ENCODE data around the gene DGUOK. TPM values are rescaled to one million over a fixed set of nuclear protein-coding genes. Genes with fewer than 3 reads are reported as not detected.
"Not testable (repeated sequence)": the region's sequence is repeated elsewhere in the genome, so short reads cannot be mapped to it uniquely, and the experiment has no call there.

The DGUOK gene
- polyA plus RNA-seq, 1 donor from 2014 or later: 168 TPM

GRCh38 chr2:73877984-73878383 lies 48.7 kb upstream of the DGUOK start:
- H3K9me2 ChIP-seq (ENCODE audit: insufficient read depth, low read length); H3K4me2 ChIP-seq (ENCODE audit: low read length); H3K4me3 ChIP-seq (ENCODE audit: low read length); H3K9me3 ChIP-seq (ENCODE audit: low read length); H3K27me3 ChIP-seq (ENCODE audit: insufficient read depth, low read depth, low read length); H3K79me2 ChIP-seq (replicated peaks; ENCODE audit: insufficient read depth, low read length); H3F3A ChIP-seq (ENCODE audit: insufficient read depth, low read length, poor library complexity, severe bottlenecking); H3K36me3 ChIP-seq (ENCODE audit: insufficient read depth, low read length); H4K20me1 ChIP-seq (ENCODE audit: insufficient read depth); H3K9ac ChIP-seq (ENCODE audit: low read length); H3K27ac ChIP-seq (ENCODE audit: low read length); H2AFZ ChIP-seq (ENCODE audit: low read depth, low read length): not testable (repeated sequence)

DNA sequence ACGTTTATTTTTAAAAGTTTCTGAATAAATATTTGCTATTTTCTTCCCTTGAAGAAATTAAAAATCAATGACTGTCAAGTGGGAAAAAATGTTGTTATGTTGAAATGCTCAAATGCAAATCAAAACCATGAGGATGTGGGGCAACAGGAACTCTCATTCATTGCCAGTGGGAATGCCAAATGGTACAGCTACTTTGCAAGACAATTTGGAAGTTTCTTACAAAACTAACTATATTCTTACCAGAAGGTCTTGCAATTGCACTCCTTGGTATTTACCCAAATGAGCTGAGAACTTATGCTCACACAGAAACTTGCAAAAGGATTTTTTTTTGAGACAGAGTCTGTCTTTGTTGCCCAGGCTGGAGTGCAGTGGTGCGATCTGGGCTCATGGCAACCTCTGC lies 41.3 kb upstream of the DGUOK start:
- TF ChIP-seq EZH2 (IDR thresholded peaks at IDR 0.05; ENCODE audit: borderline replicate concordance, insufficient read depth, low read length, poor library complexity, severe bottlenecking) (no peak), MXI1 (conservative IDR thresholded peaks at IDR 0.05; ENCODE audit: poor library complexity, severe bottlenecking) (no peak), POLR2AphosphoS5 (IDR thresholded peaks at IDR 0.05) (no peak), RAD21 (conservative IDR thresholded peaks at IDR 0.05) (no peak), TAF1 (IDR thresholded peaks at IDR 0.05; ENCODE audit: low read depth) (no peak), EP300 (conservative IDR thresholded peaks at IDR 0.05; ENCODE audit: poor library complexity, severe bottlenecking) (no peak), SMC3 (conservative IDR thresholded peaks at IDR 0.05; ENCODE audit: poor library complexity) (no peak), REST (IDR thresholded peaks at IDR 0.05; ENCODE audit: borderline replicate concordance) (no peak)
- TF ChIP-seq, protein P1, sequence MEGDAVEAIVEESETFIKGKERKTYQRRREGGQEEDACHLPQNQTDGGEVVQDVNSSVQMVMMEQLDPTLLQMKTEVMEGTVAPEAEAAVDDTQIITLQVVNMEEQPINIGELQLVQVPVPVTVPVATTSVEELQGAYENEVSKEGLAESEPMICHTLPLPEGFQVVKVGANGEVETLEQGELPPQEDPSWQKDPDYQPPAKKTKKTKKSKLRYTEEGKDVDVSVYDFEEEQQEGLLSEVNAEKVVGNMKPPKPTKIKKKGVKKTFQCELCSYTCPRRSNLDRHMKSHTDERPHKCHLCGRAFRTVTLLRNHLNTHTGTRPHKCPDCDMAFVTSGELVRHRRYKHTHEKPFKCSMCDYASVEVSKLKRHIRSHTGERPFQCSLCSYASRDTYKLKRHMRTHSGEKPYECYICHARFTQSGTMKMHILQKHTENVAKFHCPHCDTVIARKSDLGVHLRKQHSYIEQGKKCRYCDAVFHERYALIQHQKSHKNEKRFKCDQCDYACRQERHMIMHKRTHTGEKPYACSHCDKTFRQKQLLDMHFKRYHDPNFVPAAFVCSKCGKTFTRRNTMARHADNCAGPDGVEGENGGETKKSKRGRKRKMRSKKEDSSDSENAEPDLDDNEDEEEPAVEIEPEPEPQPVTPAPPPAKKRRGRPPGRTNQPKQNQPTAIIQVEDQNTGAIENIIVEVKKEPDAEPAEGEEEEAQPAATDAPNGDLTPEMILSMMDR (IDR thresholded peaks at IDR 0.05; ENCODE audit: poor library complexity, severe bottlenecking): no peak
- Histone ChIP-seq H3K36me3 (ENCODE audit: insufficient read depth, low read length) (no peaks in the 10 kb centered on the region), H3K79me2 (replicated peaks; ENCODE audit: insufficient read depth, low read length) (no peaks in the 10 kb centered on the region), H3K4me2 (ENCODE audit: low read length) (no peak overlapping the region), H3K27ac (ENCODE audit: low read length) (no peak overlapping the region), H3K9me2 (ENCODE audit: insufficient read depth, low read length) (no peaks in the 10 kb centered on the region), H2AFZ (ENCODE audit: low read depth, low read length) (no peak overlapping the region), H3K27me3 (ENCODE audit: insufficient read depth, low read depth, low read length) (no peaks in the 10 kb centered on the region), H3K9me3 (ENCODE audit: low read length) (no peaks in the 10 kb centered on the region), H3K9ac (ENCODE audit: low read length) (no peak overlapping the region), H3F3A (ENCODE audit: insufficient read depth, low read length, poor library complexity, severe bottlenecking) (no peaks in the 10 kb centered on the region), H4K20me1 (ENCODE audit: insufficient read depth) (no peaks in the 10 kb centered on the region), H3K4me3 (ENCODE audit: low read length) (no peak overlapping the region)

GRCh38 chr2:73886357-73886756 lies 40.3 kb upstream of the DGUOK start:
- Histone ChIP-seq H3K9ac (ENCODE audit: low read length) (no peak overlapping the region), H3K27ac (ENCODE audit: low read length) (no peak overlapping the region), H2AFZ (ENCODE audit: low read depth, low read length) (no peak overlapping the region), H3K27me3 (ENCODE audit: insufficient read depth, low read depth, low read length) (no peaks in the 10 kb centered on the region), H3K4me2 (ENCODE audit: low read length) (no peak overlapping the region), H4K20me1 (ENCODE audit: insufficient read depth) (no peaks in the 10 kb centered on the region), H3K4me3 (ENCODE audit: low read length) (no peak overlapping the region), H3K79me2 (replicated peaks; ENCODE audit: insufficient read depth, low read length) (no peaks in the 10 kb centered on the region), H3K9me3 (ENCODE audit: low read length) (no peaks in the 10 kb centered on the region), H3K36me3 (ENCODE audit: insufficient read depth, low read length) (no peaks in the 10 kb centered on the region), H3K9me2 (ENCODE audit: insufficient read depth, low read length) (no peaks in the 10 kb centered on the region), H3F3A (ENCODE audit: insufficient read depth, low read length, poor library complexity, severe bottlenecking) (no peaks in the 10 kb centered on the region)
- TF ChIP-seq REST (IDR thresholded peaks at IDR 0.05; ENCODE audit: borderline replicate concordance) (no peak), EZH2 (IDR thresholded peaks at IDR 0.05; ENCODE audit: borderline replicate concordance, insufficient read depth, low read length, poor library complexity, severe bottlenecking) (no peak), RAD21 (conservative IDR thresholded peaks at IDR 0.05) (no peak), MXI1 (conservative IDR thresholded peaks at IDR 0.05; ENCODE audit: poor library complexity, severe bottlenecking) (no peak), SMC3 (conservative IDR thresholded peaks at IDR 0.05; ENCODE audit: poor library complexity) (no peak), POLR2AphosphoS5 (IDR thresholded peaks at IDR 0.05) (no peak), TAF1 (IDR thresholded peaks at IDR 0.05; ENCODE audit: low read depth) (no peak), EP300 (conservative IDR thresholded peaks at IDR 0.05; ENCODE audit: poor library complexity, severe bottlenecking) (no peak)
- TF ChIP-seq, protein P1 (IDR thresholded peaks at IDR 0.05; ENCODE audit: poor library complexity, severe bottlenecking): no peak

All from neural cell (in vitro differentiated cells).